HUES64 (cell line): Measurements from ENCODE around the gene JTB.

Experiments used
- H3K27ac ChIP-seq: 2 replicates; pipeline ENCODE4 v1.7.0; 2013; ENCODE audit warnings: low read depth, low read length, inconsistent platforms
- H3K27me3 ChIP-seq: 2 replicates; pipeline ENCODE4 v1.6.1; 2013; ENCODE audit warnings: mild to moderate bottlenecking, low read length; ENCODE audit not compliant: insufficient read depth
- H3K36me3 ChIP-seq: 2 replicates; pipeline ENCODE4 v1.6.1; 2013; ENCODE audit warnings: mild to moderate bottlenecking, low read length; ENCODE audit not compliant: insufficient read depth
- H3K4me1 ChIP-seq: 2 replicates; pipeline ENCODE4 v1.6.1; 2013; ENCODE audit warnings: mild to moderate bottlenecking, low read length, moderate library complexity; ENCODE audit not compliant: insufficient read depth
- H3K4me3 ChIP-seq: 2 replicates; pipeline ENCODE4 v1.5.1; 2013; ENCODE audit warnings: mild to moderate bottlenecking, low read length, moderate library complexity
- H3K9ac ChIP-seq: 2 replicates; pipeline ENCODE4 v1.6.1; 2013; ENCODE audit warnings: mild to moderate bottlenecking, low read depth, low read length
- H3K9me3 ChIP-seq: 2 replicates; pipeline ENCODE4 v1.6.1; 2013; ENCODE audit warnings: low read depth, low read length; ENCODE audit not compliant: insufficient read depth
- WGBS: fragments of 150-250, 120-280 bp; methylation state at CpG from one replicate; pipeline ENCODE4 v1.1.7; 2013; ENCODE audit warnings: missing lambda C conversion rate; 5-methylcytosine and 5-hydroxymethylcytosine counted together

Gene JTB

GRCh38 chr1:153940756-153941155 lies 36.7 kb downstream of the JTB start:
- WGBS, result 96% methylated on average over 8 of the region's 8 CpGs

GRCh38 chr1:153939476-153939875 lies 38.0 kb downstream of the JTB start:
- no peaks in the 10 kb centered on the region for H3K9me3 ChIP-seq
- H3K36me3 ChIP-seq, result peaks cover 74% of the 10 kb centered on the region
- H3K27me3 ChIP-seq, result no peaks in the 10 kb centered on the region
- 96% methylated on average over 12 of the region's 12 CpGs for WGBS
- no peaks in the 10 kb centered on the region for H3K4me1 ChIP-seq
- H3K27ac ChIP-seq, result no peak overlapping the region
- no peak overlapping the region for H3K4me3 ChIP-seq
- no peak overlapping the region for H3K9ac ChIP-seq

More at GRCh38 chr1:153940756-153941155, 36.7 kb downstream of the JTB start:
- Histone ChIP-seq H3K9me3 (no peaks in the 10 kb centered on the region), H3K4me3 (no peak overlapping the region), H3K27ac (no peak overlapping the region), H3K36me3 (peaks cover 63% of the 10 kb centered on the region), H3K27me3 (no peaks in the 10 kb centered on the region), H3K4me1 (no peaks in the 10 kb centered on the region; the same call in 1 of the 2 replicates), H3K9ac (no peak overlapping the region)

- Histone ChIP-seq H3K9me3 (no peaks in the 10 kb centered on the region), H3K9ac (no peak overlapping the region), H3K36me3 (peaks cover 77% of the 10 kb centered on the region), H3K4me1 (no peaks in the 10 kb centered on the region), H3K27me3 (no peaks in the 10 kb centered on the region), H3K27ac (no peak overlapping the region), H3K4me3 (no peak overlapping the region)
- 95% methylated on average over 3 of the region's 3 CpGs for WGBS
These were observed 38.5 kb downstream of the JTB start for GRCh38 chr1:153938996-153939395.

- Histone ChIP-seq H3K27ac (no peak overlapping the region), H3K4me1 (no peaks in the 10 kb centered on the region), H3K9ac (no peak overlapping the region), H3K36me3 (peaks cover 83% of the 10 kb centered on the region), H3K27me3 (no peaks in the 10 kb centered on the region), H3K4me3 (no peak overlapping the region), H3K9me3 (no peaks in the 10 kb centered on the region)
- 95% methylated on average over 10 of the region's 10 CpGs for WGBS
These were observed 40.1 kb downstream of the JTB start for GRCh38 chr1:153937331-153937730.

- WGBS, result 97% methylated on average over 12 of the region's 12 CpGs
- Histone ChIP-seq H3K9ac (no peak overlapping the region), H3K4me3 (no peak overlapping the region), H3K27me3 (no peaks in the 10 kb centered on the region), H3K36me3 (peaks cover 84% of the 10 kb centered on the region), H3K27ac (no peak overlapping the region), H3K4me1 (no peaks in the 10 kb centered on the region), H3K9me3 (no peaks in the 10 kb centered on the region)
These were observed 41.3 kb downstream of the JTB start for GRCh38 chr1:153936011-153936802.

GRCh38 chr1:153934746-153935145 lies 42.7 kb downstream of the JTB start:
- no peaks in the 10 kb centered on the region for H3K9me3 ChIP-seq
- H3K9ac ChIP-seq, result no peak overlapping the region
- H3K4me3 ChIP-seq, result no peak overlapping the region
- 98% methylated on average over 9 of the region's 9 CpGs for WGBS
- no peaks in the 10 kb centered on the region for H3K4me1 ChIP-seq
- H3K36me3 ChIP-seq, result peaks cover 79% of the 10 kb centered on the region
- no peaks in the 10 kb centered on the region for H3K27me3 ChIP-seq
- H3K27ac ChIP-seq, result no peak overlapping the region

GRCh38 chr1:153933955-153934354 lies 43.5 kb downstream of the JTB start:
- H3K36me3 ChIP-seq, result peaks cover 73% of the 10 kb centered on the region

GRCh38 chr1:153933430-153933829 lies 44.0 kb downstream of the JTB start:
- no peaks in the 10 kb centered on the region for H3K4me1 ChIP-seq
- H3K36me3 ChIP-seq, result peaks cover 69% of the 10 kb centered on the region
- no peaks in the 10 kb centered on the region for H3K9me3 ChIP-seq
- 96% methylated on average over 14 of the region's 14 CpGs for WGBS
- no peak overlapping the region for H3K27ac ChIP-seq
- no peak overlapping the region for H3K4me3 ChIP-seq
- H3K9ac ChIP-seq, result no peak overlapping the region
- H3K27me3 ChIP-seq, result no peaks in the 10 kb centered on the region

More at GRCh38 chr1:153933955-153934354, 43.5 kb downstream of the JTB start:
- Histone ChIP-seq H3K9ac (no peak overlapping the region), H3K27ac (no peak overlapping the region), H3K4me3 (no peak overlapping the region), H3K9me3 (no peaks in the 10 kb centered on the region), H3K4me1 (no peaks in the 10 kb centered on the region), H3K27me3 (no peaks in the 10 kb centered on the region)
- 94% methylated on average over 11 of the region's 11 CpGs for WGBS

- peaks cover 65% of the 10 kb centered on the region for H3K36me3 ChIP-seq
- H3K4me1 ChIP-seq, result no peaks in the 10 kb centered on the region
- no peaks in the 10 kb centered on the region for H3K9me3 ChIP-seq
- 95% methylated on average over 18 of the region's 18 CpGs for WGBS
- H3K27ac ChIP-seq, result no peak overlapping the region
- no peak overlapping the region for H3K4me3 ChIP-seq
- no peaks in the 10 kb centered on the region for H3K27me3 ChIP-seq
- no peak overlapping the region for H3K9ac ChIP-seq
These were observed 45.0 kb downstream of the JTB start for GRCh38 chr1:153932156-153933131.

GRCh38 chr1:153929981-153930948 lies 47.2 kb downstream of the JTB start:
- H3K4me1 ChIP-seq, result no peaks in the 10 kb centered on the region
- H3K27ac ChIP-seq, result no peak overlapping the region
- WGBS, result 91% methylated on average over 12 of the region's 14 CpGs
- no peak overlapping the region for H3K9ac ChIP-seq
- no peaks in the 10 kb centered on the region for H3K27me3 ChIP-seq
- no peaks in the 10 kb centered on the region for H3K9me3 ChIP-seq
- H3K36me3 ChIP-seq, result peaks cover 44% of the 10 kb centered on the region
- H3K4me3 ChIP-seq, result no peak overlapping the region
